GM18507 (cell line): ENCODE data around the gene FAM135A.
"Not testable (repeated sequence)": the region's sequence is repeated elsewhere in the genome, so short reads cannot be mapped to it uniquely, and the experiment has no call there.

Experiments used
- DNase-seq: peaks from one replicate; pipeline ENCODE4 v3.0.0; 2011; ENCODE audit warnings: low read depth; ENCODE audit not compliant: insufficient read length; ENCODE audit errors: extremely low spot score
- FAIRE-seq: peaks from 2 replicates; lab custom pipeline; 2011; peaks lifted over from hg19 to GRCh38; lab: Jason Lieb, UNC

Gene FAM135A

DNA sequence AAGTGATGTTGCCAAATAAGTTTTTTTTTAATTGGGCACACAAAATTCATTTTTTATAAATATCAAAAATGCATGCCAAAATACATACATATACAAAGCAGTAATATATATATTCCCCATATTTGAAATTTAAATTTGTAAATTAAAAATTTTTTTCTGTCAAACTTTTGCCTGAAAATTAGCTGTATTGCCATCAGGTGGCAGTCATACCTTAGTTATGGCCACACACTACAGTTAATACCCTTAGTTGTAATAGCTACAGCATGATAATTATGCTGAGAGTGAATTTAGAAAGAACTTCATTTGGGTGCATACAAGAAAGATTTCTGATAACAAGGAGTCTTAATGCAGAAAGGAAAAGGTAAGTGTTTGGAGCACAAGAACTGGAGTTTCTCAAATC, 107.3 kb downstream of the FAM135A start:
- no peak for DNase-seq
- peak; percentile 26 for FAIRE-seq

DNA sequence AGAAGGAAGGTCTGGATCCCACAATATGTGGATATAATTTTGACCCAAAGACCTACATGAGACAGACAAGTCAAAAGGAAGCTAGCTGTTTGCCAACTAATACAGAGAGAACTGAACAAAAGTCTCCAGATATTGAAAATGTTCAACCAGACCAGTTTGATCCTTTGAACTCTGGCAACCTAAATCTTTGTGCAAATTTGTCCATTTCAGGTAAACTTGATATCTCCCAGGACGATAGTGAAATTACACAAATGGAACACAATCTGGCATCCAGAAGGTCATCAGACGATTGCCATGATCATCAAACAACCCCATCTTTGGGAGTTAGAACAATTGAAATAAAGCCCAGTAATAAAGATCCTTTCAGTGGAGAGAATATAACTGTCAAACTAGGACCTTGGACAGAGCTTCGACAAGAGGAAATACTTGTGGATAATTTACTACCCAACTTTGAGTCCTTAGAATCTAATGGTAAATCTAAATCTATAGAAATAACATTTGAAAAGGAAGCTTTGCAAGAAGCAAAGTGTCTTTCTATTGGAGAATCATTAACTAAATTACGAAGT, 111.5 kb downstream of the FAM135A start:
- FAIRE-seq (no peak), DNase-seq (no peak)

- FAIRE-seq (no peak), DNase-seq (no peak)
These were observed 113.9 kb downstream of the FAM135A start for GRCh38 chr6:70527071-70527737.

DNA sequence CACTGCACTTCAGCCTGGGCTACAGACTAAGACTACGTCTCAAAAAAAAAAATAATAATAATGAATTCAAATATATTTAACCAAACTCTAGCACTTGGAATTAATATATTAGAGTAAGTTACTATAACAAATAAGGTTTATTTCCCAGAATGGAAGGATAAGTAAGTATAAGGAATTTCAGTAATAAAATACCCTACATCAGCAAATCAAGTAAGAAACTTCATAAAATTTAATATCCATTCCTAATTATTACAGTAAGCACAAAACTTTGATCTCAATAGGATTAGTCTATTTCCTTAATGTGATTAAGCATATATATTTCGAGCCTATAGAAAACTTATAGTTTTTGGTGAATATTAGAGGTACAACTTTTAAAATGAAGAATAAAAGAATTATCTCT, 116.7 kb downstream of the FAM135A start:
- FAIRE-seq, result no peak
- no peak for DNase-seq

DNA sequence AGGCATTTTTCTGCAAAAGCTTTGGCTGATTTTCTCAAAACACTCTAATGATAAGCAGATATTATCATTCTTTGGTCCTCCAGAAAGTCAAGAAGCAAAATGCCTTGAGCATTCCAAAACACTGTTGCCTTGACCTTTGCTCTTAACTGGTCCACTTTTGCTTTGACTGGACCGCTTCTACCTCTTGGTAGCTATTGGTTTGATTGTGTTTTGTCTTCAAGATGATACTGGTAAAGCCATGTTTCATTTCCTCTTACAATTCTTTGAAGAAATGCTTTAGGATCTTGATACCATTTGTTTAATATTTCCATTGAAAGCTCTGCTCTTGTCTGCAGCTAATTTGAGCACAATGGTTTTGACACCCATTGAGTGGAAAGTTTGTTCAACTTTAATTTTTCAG, 117.8 kb downstream of the FAM135A start:
- FAIRE-seq (peak; percentile 49), DNase-seq (no peak)

DNA sequence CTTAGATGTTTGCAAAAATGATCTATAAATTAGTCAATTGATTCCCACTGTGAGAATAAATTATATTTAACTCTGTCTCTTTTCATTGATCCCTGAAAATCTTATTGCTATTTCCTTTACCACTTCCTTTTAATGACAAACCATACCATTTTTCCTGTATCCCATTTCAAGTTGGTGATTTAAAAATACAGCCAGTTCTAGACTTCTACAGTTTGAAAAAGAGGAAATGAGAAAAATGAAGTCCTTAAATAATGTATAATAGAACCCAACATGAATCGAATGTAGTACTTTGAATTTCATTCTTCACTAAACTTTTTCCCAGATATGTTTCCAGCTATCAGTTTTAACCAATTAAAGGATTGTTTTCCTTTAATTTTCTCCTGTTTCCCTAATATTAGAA, 124.0 kb downstream of the FAM135A start:
- FAIRE-seq, result peak; percentile 52
- no peak for DNase-seq

DNA sequence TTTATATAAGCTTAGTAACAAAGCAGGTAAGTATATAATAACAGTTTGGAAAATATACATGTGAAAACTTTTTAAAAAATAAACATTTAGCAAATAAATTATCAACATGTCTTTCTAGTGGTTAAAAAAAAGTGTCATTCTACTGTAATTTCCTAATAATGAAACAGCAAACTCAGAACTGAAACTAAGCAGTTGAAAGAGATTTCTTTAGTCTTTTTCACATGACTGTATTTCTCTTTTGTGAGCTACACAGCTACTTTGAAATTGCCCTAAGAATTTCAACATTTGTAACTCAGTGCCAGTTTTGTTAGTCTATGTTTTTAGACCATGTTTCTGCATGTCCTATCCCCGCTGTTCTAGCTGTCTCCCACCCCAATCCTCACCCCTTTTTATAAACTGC, 125.1 kb downstream of the FAM135A start:
- FAIRE-seq (peak; percentile 59), DNase-seq (no peak)

- FAIRE-seq, result peak; percentile 15
These were observed 134.0 kb downstream of the FAM135A start for GRCh38 chr6:70547313-70547712.

DNA sequence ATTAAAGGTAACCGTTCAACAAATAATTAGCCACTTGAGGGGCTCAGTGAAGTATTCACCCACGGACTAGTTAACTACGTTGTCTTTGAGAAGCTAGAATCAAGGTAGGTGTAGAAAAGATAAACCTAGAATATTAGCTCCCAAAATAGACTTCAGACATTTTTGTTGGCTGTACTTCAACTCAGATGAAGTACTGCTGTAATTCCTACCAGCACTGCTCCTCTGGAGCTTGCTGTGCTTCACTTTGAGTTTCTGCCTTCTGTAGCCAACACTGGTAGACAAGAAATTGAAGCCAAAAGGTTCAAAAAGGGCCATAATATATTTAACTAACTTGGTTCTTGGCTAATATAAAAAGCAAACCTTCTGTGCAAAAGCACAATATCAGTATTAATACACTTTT, 134.6 kb downstream of the FAM135A start:
- FAIRE-seq (no peak), DNase-seq (no peak)

More at GRCh38 chr6:70547313-70547712, 134.0 kb downstream of the FAM135A start:
- no peak for DNase-seq

DNA sequence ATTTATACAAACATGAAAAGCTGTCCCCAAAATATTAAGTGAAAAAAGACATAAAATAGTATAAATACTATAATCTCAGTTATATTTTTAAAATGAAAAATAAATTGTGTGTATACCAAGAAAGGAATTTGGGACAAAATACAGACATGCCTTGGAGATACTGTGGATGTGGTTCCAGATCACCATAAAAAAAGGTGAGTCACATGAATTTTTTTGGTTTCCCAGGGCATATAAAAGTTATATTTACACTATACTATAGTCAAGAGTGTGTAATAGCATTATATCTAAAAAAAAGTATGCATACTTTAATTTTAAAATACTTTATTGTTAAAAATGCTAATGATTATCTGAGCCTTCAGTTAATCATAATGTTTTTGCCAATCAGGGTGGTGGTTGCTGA, 136.0 kb downstream of the FAM135A start:
- no peak for FAIRE-seq
- no peak for DNase-seq

DNA sequence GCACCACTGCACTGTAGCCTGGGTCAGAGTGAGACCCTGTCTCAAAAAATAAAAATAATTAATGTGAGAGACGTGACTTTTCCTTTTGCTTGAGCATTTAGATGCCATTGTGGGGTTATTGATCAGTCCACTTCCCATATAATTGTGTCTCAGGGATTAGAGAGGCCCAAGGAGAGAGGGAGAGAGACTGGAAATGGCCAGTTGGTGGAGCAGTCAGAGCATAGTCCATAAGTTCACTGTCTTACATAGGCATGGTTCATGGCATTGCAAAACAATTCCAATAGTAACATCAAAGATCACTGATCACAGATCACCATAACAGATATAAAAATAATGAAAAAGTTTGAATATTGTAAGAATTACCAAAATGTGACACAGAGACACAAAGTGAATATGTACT, 138.3 kb downstream of the FAM135A start:
- no peak for FAIRE-seq
- no peak for DNase-seq

GRCh38 chr6:70552286-70552940, 139.1 kb downstream of the FAM135A start:
- DNase-seq, FAIRE-seq: not testable (repeated sequence)

GRCh38 chr6:70552974-70553373, 139.7 kb downstream of the FAM135A start:
- no peak for DNase-seq
- no peak for FAIRE-seq

DNA sequence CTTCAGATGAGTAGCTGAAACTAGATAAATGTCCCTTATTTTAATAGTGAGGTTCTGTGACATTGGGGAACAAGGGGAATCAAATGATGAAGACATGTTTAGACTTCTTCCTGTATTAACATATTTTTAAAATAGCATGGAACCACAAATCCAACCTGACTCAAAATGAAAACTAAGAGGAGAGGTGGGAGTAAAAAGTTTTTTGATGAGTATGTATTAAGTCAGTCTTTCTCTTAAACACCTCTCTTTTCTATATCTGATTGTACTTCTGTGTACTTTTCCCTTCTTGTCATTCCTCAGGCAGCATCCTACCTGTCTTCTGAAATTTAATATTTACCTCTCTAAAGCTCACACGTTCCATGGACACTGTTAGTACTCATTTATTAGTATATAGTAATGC, 144.7 kb downstream of the FAM135A start:
- no peak for DNase-seq
- no peak for FAIRE-seq

GRCh38 chr6:70562401-70562800, 149.1 kb downstream of the FAM135A start:
- DNase-seq, FAIRE-seq: not testable (repeated sequence)

DNA sequence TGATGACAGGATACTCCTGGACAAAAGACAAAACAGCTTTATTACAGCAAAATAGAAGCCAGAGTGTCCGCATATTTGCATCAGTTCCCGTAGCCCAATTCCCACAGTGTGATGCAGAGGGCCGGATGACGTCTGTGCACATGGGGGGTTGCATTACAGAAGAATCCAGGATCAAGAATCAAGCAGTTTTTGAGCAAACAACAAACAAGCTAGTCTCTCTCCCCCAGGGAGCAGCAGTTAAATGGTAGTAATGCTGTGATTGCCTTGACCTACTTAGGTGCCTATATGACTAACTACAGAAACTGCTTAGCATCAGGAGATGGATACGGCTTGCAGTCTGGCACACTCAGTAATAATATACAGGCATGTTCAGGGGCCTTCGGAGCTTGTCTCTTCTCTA, 150.2 kb downstream of the FAM135A start:
- FAIRE-seq, result no peak
- DNase-seq, result no peak

GRCh38 chr6:70566751-70567382, 153.6 kb downstream of the FAM135A start, which contains the start of gene SDHAF4:
Gene SDHAF4 (plus strand): TSS chr6:70566930. CDS start chr6:70566941, 11 bp downstream.
- DNase-seq (peak; percentile 96), FAIRE-seq (peak; percentile 88)

GRCh38 chr6:70574643-70575042, 161.3 kb downstream of the FAM135A start:
- FAIRE-seq (no peak), DNase-seq (no peak)

- DNase-seq (no peak), FAIRE-seq (no peak)
These were observed 162.7 kb downstream of the FAM135A start for GRCh38 chr6:70575899-70576495.

GRCh38 chr6:70586114-70586513, 172.8 kb downstream of the FAM135A start:
- DNase-seq (no peak), FAIRE-seq (peak; percentile 68)
